NCI-H82 treated with DMSO at 0.1 percent for 48 hours (cell line): ENCODE measurements around the gene USP7.

ENCODE experiments used
- DNase-seq: peaks from one replicate; lab custom pipeline; 2025; ENCODE audit not compliant: unreplicated experiment; lab: John Stamatoyannopoulos, UW

USP7 gene

GRCh38 chr16:8953064-8953463 is 10.6 kb downstream of the USP7 start:
- DNase-seq: no peak

DNA sequence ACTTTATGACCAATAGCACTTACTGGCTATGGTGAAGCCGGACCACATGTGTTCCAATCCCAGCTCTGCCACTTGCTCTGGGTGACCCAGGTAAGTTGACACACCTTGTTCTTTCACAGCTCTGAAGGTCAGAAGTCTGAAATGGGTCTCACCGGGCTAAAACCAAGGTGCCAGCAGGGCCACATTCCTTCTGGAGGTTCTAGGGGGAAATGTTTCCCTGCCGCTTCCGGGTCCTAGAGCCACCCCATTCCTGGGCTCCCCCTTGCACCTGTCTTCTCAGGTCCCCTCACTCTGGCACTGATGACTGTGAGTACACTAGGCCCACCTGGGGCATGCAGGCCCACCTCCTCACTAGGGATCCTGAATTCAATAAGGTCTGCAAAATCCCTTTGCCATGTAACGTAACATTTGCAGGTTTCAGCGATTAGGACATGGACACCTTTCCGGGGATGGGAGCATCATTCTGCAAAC is 11.4 kb downstream of the USP7 start:
- no peak for DNase-seq

- DNase-seq: no peak
Observed at GRCh38 chr16:8951447-8952280, 12.0 kb downstream of the USP7 start.

DNA sequence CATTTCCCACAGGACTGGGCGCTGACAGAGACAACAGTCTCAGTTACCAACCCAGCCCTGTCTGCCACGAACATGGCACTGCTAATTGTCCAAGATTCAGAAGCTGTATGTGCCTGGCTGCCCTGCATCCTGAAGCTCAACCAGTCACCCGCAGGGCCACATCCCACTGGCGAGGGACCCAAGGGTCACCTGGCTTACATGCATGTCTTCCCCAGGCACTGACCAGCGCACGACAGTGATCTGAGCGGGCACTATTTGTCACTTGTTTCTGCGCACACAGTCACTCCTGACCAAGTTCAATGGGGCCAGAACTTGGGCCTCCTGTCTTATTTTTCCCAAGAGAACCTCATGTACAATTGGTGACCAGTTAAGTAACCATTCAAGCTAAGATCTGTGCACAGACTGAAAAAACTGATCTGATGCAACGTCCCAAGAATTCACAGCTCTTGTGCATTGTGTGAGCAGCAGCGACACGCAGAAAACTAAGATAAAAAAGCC is 13.1 kb downstream of the USP7 start:
- DNase-seq: no peak

DNA sequence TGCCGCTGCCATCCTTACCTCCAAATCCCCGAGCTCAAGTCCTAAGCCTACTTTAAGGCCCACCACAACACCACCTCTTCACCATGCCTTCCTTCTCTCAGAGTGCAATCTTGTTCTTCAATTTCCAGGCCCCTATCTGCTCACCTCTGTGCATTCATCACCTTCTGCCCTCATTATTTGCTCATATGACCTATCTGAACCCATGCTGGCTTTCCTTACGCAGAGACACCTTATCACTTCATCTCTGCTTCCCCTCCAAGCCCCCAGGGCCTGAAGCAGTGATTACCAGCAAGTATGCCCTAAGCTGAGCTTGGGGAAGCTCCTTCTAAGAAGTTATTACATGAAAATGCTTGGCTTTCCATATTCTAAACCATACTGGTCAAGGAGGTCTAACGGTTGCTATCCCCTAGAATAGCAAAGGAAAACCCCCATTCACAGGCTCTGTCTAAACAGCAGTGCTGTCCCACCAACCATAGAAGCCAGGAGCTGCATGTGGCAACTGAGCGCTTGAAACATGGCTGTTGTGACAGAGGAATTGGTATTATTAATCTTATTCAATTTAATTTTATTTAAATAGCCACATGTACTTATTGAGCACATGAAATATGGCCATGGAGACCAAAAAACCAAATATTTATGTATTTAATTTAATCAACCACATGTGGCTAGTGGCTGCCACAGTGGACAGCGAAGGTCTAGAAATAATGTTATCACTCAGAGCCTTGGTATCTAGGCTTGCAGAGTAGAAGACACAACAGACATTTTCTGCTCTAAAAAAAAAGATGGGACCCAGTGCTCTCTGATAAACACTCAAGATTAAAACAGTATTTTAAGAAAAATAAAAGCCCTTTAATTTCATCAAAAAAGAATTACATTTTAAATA is 13.9 kb downstream of the USP7 start:
- no peak for DNase-seq

DNA sequence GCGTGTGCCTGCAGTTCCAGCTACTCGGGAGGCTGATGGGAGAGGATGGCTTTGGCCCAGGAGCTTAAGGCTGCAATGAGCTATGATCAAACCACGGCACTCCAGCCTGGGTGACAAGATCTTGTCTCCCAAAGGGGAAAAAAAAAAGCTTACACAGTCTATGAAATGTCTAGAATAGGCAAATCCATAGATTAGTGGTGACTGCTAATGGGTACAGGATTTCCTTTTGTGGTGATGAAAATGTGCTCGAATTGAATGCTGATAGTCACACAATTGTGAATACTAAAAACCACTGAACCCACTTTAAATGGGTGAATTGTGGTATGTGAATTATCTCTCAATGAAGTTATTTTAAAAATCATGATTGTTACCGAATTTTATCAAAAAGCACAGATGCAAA is 14.9 kb downstream of the USP7 start:
- DNase-seq: no peak

GRCh38 chr16:8948069-8948593 is 15.6 kb downstream of the USP7 start:
- DNase-seq: no peak

GRCh38 chr16:8946544-8946943 is 17.2 kb downstream of the USP7 start:
- peak; percentile 24 for DNase-seq

- no peak for DNase-seq
Observed at GRCh38 chr16:8945626-8946296, 17.9 kb downstream of the USP7 start.

DNA sequence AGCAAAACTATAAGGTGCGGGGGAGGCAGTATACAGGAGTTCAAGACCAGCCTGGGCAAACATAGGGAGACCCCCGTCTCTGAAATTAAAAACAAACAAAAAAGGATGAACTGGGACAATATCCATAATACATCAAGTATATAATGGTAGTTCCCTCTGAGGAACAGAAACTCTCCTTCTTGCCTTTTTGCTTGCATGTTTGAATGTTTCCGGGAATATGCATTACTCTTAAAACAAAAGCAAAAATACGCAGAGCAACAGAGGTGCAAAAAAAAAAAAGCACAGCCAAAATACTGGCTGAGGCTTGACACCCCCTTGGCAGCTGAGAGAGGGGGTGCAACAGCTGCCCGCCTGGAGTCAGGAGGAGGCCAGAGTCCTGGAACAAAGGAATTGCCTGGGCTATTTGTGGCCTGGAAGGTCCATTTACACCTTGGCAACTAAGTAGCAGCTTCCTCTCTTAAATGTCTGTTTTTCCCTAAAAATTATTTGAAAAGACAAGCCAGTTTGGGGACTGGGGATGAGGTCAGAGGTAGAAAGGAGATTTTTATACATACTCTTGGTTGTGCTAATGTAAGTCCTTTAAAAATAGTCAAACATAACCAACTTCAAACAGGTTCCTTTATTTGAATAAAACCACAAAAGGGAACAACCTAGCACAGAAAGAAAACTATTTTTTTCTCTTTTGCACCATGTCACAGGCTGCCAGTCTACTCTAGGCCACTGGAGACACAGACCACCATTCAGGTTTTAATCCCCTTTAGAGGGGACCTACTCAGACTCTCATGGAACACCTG is 19.5 kb downstream of the USP7 start:
- no peak for DNase-seq

DNA sequence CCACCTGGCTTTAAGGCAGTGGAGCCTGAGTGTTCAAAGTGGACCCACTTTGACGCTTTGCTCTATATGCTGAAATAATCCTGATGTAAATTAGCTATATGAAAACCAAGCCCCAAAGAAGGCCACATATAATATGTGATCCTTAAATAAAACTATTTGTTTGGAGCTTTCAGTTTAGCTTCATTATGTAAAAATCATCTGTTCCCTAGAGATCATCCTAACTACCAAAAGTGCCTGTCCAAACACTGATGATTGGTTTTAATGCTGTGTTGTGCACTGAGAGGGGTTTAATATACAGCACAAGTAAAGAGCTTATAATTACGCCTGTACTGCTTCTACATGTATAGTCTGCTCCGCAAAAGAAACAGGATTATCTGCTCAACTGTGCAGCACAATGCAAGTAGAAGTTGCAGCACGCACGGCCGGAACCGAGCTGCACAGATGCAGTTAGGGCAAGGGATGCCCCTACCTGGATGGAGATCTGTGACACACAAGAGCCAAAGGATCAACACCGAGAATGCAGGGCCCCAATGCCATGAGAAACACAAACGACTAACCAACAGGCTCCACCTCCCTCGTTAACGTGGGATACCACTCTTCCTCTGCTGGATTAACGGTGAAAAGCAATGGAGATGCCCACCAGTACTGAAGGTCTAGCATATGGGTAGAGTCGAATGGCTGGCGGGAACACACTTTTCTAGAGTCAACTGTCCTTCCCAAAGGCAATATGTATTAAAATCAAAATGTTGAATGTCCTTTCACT is 20.5 kb downstream of the USP7 start:
- DNase-seq: peak; percentile 22

- DNase-seq: no peak
Observed at GRCh38 chr16:8941718-8942344, 21.9 kb downstream of the USP7 start.

DNA sequence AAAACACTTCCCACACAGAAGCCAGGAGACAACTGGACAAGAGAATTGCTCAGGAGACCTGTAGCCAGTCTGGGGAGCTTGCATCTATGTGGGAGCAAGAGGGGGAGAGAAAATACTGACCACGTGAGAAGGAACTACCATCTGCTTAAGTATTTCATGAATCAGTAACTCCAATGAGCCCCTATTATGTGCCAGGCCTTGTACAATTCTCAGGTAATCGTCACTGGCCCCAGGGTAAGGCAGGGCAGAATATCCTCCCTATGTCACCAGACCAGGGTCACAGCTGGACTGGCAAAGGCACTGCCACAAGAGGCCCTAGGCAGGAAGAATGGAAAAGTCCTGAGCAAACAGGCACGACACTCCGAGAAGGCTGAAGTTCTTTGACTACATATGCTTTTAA is 25.9 kb downstream of the USP7 start:
- no peak for DNase-seq

- DNase-seq: no peak
Observed at GRCh38 chr16:8936421-8936820, 27.3 kb downstream of the USP7 start.

- no peak for DNase-seq
Observed at GRCh38 chr16:8935989-8936388, 27.7 kb downstream of the USP7 start.

- peak; percentile 21 for DNase-seq
Observed at GRCh38 chr16:8934601-8935000, 29.1 kb downstream of the USP7 start.

- DNase-seq: no peak
Observed at GRCh38 chr16:8931859-8932258, 31.8 kb downstream of the USP7 start.

DNA sequence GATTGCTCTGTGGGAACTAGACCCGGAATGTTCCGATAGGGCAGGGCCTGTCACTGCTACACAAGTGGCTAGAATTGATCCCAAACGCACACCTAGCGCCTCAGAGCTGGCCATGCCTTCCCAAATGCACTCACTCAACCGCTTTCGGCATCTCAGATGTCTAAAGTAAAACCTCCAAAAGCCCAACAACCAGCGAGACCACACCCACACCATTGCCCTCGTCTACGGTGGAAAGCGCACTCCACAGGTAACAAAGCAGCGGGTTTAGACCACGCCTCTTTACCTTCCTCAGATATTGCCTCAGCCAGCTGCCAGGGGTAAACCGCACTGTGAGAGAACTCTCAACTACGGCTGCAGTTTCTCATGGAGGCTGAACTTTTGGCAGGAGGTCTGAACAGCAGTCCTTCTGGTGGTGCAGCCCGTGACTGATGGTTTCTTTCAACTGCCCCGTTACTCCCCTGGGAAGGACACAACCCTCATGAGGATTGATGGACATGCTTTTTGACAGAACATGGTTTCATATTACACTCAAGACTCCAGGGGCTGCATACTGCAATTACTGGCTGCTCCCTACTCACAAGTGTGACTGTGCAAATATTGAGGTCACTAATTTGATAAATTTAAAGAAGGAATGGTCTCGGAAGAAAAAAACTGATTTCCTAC is 34.5 kb downstream of the USP7 start:
- DNase-seq: no peak
